Fibroblast of upper back skin (primary cell): Measurements from ENCODE around the gene ASXL2.
"Not testable (repeated sequence)": the region's sequence is repeated elsewhere in the genome, so short reads cannot be mapped to it uniquely, and the experiment has no call there.

Source experiments
- DNase-seq: peaks from one replicate; pipeline ENCODE4 v3.0.0-alpha.2; 2013

The ASXL2 gene

DNA sequence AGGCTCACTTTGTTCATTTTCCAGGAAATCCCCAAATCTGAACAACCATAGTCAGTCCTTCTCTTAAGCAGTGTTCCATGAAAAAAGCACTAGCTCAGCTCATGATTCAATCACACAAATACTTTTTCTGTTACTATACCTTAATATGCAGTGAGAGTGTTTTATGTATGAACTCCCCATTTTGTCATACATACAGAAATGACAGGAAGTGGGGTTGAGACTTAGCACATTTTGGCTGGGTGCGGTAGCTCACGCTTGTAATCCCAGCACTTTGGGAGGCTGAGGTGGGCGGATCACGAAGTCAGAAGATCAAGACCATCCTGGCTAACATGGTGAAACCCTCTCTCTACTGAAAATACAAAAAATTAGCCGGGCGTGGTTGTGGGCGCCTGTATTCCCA lies 149.7 kb downstream of the ASXL2 start:
- DNase-seq, result no peak

- DNase-seq, result no peak
Measured at GRCh38 chr2:25726522-25726921, 151.8 kb downstream of the ASXL2 start.

- no peak for DNase-seq
Measured at GRCh38 chr2:25725877-25726276, 152.4 kb downstream of the ASXL2 start.

- DNase-seq, result no peak
Measured at GRCh38 chr2:25724756-25725155, 153.5 kb downstream of the ASXL2 start.

GRCh38 chr2:25722224-25722623 lies 156.1 kb downstream of the ASXL2 start:
- DNase-seq, result no peak

DNA sequence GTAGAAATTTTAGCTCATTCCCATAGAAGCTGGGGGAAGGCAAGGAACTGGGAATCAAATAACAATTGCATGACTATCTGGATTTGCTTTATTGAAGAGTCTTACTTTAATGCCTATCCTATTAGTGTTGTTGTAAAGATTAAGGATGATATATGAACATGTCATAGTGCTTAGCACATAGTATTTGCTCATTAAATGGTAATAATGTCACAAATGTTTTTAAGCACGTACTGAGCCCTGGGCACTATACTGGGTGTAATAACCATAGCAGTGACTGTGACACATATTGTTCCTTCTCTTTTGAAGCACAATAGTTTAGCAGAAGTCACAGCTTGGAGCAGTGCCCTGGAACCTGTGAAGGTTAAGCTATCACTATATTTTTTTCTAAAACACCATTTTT lies 157.7 kb downstream of the ASXL2 start:
- no peak for DNase-seq

DNA sequence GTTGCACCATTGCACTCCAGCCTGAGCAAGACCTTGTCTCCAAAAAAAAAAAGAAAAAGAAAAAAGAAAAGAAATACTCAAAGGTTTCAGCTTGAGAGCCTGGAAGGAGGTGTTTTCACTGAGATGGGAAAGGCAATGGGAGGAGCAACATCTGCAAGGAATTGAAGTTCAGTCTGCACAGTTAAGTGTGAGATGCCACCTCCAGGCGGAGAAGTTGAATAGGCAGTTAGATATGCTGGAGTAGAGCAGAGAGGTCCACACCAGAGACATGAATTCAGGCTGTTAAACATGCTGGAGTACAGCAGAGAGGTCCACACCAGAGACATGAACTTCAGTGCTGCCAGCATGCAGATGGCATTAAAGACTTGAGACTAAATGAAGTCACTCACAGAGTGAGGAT lies 163.5 kb downstream of the ASXL2 start:
- DNase-seq, result no peak

DNA sequence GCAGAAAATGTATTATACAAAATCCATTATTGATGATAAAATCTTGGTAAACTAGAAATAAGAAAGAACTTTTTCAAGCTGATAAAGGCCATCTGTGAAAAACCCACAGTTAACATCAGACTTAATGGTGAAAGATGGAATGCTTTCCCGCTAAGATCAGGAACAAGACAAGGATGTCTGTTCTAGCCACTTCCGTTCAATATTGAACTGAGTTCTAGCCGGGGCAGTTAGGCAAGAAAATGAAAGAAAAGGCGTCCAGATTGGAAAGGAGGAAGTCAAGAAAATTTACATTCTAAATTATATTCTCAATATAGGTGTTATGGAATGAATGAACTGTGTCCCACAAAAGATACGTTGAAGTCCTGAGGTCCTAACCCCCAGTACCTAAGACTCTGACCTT lies 165.8 kb downstream of the ASXL2 start:
- DNase-seq, result no peak

- no peak for DNase-seq
Measured at GRCh38 chr2:25711675-25712354, 166.5 kb downstream of the ASXL2 start.

DNA sequence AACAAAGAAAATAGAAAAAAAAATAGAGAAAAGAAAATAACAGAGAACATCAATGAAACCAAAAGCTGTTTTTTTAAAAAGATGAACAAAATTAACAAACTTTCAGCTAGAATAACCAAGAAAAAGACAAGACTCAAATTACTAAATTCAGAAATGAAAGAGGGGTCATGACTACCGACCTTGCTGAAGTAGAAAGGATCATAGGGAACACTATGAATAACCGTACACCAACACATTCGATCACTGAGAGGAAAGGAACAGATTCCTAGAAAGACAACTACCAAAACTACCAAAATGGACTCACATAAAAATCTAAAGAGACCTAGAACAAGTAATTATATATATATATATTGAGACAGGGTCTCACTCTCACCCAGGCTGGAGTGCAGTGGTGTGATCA lies 167.5 kb downstream of the ASXL2 start:
- no peak for DNase-seq

- no peak for DNase-seq
Measured at GRCh38 chr2:25709349-25709748, 168.9 kb downstream of the ASXL2 start.

- no peak for DNase-seq
Measured at GRCh38 chr2:25707927-25708590, 170.2 kb downstream of the ASXL2 start.

GRCh38 chr2:25705575-25705974 lies 172.7 kb downstream of the ASXL2 start:
- DNase-seq, result not testable (repeated sequence)

DNA sequence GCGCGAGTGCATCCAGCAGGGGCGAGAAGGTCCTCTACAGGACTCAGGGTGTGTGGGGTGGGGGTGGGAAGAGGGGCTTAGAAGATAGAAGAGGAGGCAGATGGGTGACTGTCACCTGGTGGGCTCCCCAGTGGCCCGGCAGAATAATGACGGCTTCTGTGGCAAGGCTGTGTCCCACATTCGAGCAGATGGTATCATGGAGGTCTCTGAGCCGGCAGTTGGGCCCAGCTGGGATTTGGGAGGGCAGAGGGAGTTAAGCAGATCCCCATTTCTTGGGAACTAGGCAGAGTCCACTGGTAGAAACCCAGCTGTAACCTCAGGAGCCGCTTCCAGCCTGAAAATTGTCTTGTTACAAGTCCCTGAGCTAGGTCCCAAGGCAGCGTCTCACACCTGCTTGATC lies 176.5 kb downstream of the ASXL2 start:
- DNase-seq, result no peak

GRCh38 chr2:25700221-25700660 lies 178.0 kb downstream of the ASXL2 start:
- peak; percentile 43 for DNase-seq

GRCh38 chr2:25699216-25699615 lies 179.1 kb downstream of the ASXL2 start:
- DNase-seq, result no peak

GRCh38 chr2:25698752-25699151 lies 179.5 kb downstream of the ASXL2 start:
- no peak for DNase-seq

GRCh38 chr2:25697559-25698341 lies 180.5 kb downstream of the ASXL2 start:
- no peak for DNase-seq

DNA sequence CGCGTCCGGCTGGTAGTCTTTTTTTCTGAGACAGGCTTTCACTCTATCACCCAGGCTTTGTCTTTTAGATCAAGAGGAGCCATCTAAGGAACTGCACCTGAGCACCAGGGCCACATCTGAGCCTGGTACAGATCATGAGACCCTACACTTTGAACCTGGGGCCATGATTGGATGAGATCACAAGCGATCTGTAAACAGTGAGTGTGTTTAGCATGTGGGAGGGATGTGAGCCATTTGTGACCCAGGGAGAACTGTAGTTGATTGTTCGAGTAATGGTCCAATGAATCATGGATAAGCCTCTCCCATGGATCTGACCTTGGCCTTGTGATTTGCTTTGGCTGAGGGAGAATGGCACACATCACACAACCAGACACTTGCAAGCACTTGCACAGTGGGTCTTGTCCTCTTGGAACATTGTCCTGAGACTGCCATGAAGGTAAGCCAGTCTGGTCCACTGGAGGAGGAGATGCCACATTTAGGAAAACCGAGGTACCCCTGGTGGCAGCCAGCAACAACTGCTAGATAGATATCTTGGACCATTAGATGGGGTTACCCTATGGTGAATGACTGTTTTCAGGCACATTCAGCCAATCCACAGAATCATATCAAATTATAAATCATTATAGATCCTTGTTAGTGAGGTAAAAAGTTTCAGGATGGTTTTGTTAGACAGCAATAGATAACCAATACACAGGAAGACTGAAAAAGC lies 185.4 kb downstream of the ASXL2 start:
- no peak for DNase-seq

DNA sequence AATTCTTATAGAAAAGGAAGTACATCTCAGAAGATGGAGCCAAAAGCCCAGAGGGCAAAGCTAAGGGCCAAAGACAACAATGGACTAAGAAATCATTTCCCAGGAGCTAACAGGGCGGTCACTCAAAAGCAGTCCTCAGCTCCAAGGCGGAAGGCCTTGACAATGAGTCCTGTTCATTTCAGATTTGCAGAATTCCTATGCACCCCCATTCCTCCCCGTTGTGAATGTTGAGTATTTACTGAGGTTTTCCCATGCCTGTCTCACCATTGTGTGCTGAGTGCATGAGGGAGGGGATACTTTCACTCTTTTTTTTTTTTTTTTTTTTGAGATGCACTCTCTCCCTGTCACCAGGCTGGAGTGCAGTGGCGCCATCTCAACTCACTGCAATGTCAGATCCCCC lies 186.1 kb downstream of the ASXL2 start:
- DNase-seq, result no peak

DNA sequence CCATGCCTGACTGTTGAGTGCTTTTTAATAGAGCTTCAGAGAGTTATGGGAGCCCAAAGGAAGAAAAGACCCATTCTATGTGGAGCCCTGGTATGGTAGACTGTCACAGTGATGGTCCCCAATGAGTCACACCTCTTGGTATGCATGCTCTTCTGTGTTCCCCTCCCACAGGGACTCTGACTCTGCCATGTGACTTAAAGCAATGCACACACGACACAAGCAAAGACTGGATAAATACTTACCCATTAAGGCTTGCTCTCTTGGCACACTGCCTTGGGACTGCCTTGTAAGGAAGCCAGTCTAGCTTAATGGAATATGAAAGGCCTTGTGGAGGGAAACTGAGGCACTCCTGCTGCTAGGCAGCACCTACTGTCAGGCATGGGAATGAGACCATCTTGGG lies 188.2 kb downstream of the ASXL2 start:
- DNase-seq, result peak; percentile 29

DNA sequence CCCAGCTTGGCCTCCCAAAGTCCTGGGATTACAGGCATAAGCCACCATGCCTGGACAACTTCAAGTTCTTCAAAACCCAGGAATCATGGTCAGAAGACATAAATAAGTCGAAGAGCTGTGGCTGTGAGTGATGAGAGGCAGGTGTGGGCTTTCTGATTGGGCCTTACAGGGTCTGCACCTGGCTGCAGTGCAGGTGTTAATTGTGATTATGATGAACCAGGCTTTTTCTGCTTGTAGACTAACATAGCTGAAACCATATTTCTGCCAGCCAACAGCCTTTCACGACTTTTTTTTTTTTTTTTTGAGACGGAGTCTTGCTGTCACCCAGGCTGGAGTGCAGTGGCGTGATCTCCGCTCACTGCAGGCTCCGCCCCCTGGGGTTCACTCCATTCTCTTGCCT lies 190.1 kb downstream of the ASXL2 start:
- DNase-seq, result no peak

DNA sequence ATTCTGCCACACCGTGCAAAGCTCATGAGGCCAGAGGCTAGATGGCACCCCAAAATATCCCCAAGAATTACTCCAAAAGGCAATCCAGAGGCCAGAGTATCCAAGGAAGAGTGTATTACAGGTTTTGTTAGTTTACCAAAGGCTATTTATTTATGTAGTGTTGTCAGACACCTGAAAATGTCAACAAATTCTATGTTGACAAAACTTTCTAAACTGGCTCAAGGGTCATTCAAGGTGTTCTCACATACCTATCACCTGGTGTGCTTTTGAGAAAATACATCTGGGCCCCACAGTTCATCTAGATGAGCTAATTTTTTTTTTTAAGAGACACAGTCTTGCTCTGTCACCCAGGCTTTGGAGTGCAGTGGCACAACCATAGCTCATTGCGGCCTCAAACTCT lies 192.5 kb downstream of the ASXL2 start:
- no peak for DNase-seq
